NCI-H1436 treated with DMSO at 0.1 percent for 48 hours (cell line): ENCODE data around the gene RILP.
"Not testable (repeated sequence)": the region's sequence is repeated elsewhere in the genome, so short reads cannot be mapped to it uniquely, and the experiment has no call there.

Experiments used
- DNase-seq: peaks from one replicate; lab custom pipeline; 2025; lab: John Stamatoyannopoulos, UW

RILP gene

GRCh38 chr17:1649844-1650501 lies at the start of gene RILP:
RILP (minus strand) TSS chr17:1649866; CDS start chr17:1649804, 62 bp downstream.
- no peak for DNase-seq

- DNase-seq = no peak
Measured at GRCh38 chr17:1697681-1698080, 48.0 kb upstream of the RILP start.

GRCh38 chr17:1695365-1695764 lies 45.7 kb upstream of the RILP start:
- no peak for DNase-seq

GRCh38 chr17:1693339-1693738 lies 43.7 kb upstream of the RILP start:
- DNase-seq = no peak

- DNase-seq = no peak
Measured at GRCh38 chr17:1690544-1691221, 41.0 kb upstream of the RILP start.

GRCh38 chr17:1688405-1688804 lies 38.7 kb upstream of the RILP start:
- not testable (repeated sequence) for DNase-seq

GRCh38 chr17:1686086-1686485 lies 36.4 kb upstream of the RILP start:
- DNase-seq = no peak

- DNase-seq = peak; percentile 78
Measured at GRCh38 chr17:1684378-1685189, 34.9 kb upstream of the RILP start, which contains the start of gene PRPF8. PRPF8 (minus strand) TSS chr17:1684867; CDS start chr17:1684571, 296 bp downstream.

- DNase-seq = no peak
Measured at GRCh38 chr17:1683459-1683858, 33.8 kb upstream of the RILP start.

- DNase-seq = no peak
Measured at GRCh38 chr17:1676401-1676800, 26.7 kb upstream of the RILP start.

GRCh38 chr17:1673041-1673785 lies 23.5 kb upstream of the RILP start:
- no peak for DNase-seq

GRCh38 chr17:1663934-1664333 lies 14.3 kb upstream of the RILP start:
- not testable (repeated sequence) for DNase-seq

- DNase-seq = no peak
Measured at GRCh38 chr17:1661045-1661444, 11.4 kb upstream of the RILP start.

GRCh38 chr17:1658100-1658499 lies 8.4 kb upstream of the RILP start:
- no peak for DNase-seq

- no peak for DNase-seq
Measured at GRCh38 chr17:1653735-1654134, 4.1 kb upstream of the RILP start.

- DNase-seq = not testable (repeated sequence)
Measured at GRCh38 chr17:1652794-1653193, 3.1 kb upstream of the RILP start.

- no peak for DNase-seq
Measured at GRCh38 chr17:1651559-1651844, 1.8 kb upstream of the RILP start.

GRCh38 chr17:1650731-1651558 lies 1.3 kb upstream of the RILP start:
- no peak for DNase-seq

- no peak for DNase-seq
Measured at GRCh38 chr17:1648963-1649843, 463 bp downstream of the RILP start.

- DNase-seq = no peak
Measured at GRCh38 chr17:1648173-1648962, 1.3 kb downstream of the RILP start.
